Hematopoietic multipotent progenitor cell treated with erythropoietin and hydrocortisone succinate and interleukin-3 and kit ligand, for 8 days (in vitro differentiated cells): ENCODE measurements around the gene OR6B1.
"Not testable (repeated sequence)": the region's sequence is repeated elsewhere in the genome, so short reads cannot be mapped to it uniquely, and the experiment has no call there.

Source experiments
- DNase-seq: peaks from one replicate; pipeline ENCODE4 v3.0.0-alpha.2; 2015

The OR6B1 gene

DNA sequence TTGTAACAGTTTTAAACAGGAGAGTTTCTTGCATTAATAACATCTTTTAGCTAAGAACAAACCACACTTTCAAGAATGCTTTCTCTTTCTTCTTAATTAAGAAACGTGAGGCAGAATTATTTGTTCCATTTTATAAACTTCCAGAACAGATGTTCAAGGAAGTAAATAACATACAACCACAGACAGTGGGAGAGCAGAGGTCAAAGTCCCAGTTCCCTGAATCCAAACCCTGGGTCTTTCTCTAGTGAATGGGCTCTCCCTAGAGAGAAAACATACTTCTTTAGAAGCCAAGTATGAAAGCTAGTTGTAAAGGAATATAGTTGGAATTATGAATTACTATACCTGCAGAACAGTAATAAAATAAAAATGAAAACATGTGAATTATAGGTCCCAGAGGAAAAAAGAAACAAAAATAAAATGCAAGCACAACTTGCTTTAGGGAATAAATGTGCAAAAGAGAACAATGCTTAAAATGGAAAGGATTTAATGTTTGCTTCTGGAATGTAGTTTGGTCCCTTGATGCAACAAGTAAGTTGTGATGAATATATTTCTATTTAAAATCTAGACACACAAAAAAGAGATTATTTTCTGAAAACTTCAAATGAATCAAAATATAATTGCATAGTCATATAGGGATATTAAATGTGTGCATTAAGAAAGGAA, 6.0 kb downstream of the OR6B1 start:
- DNase-seq, result no peak

DNA sequence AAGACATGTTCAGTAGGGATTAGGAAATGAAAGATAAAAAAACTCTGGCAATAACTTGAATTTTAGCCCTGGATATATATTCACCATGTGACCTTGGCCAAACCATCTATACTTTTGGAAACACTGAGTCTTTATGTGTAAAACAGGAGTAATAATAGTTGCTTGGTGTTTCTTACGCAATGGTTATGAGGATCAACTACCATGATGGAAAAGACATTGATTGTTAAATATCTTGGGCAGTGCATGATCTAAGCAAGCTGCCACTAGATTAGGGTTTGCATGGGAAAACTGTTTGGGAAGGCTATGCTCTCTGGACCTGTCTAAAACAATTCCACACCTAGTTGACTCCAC, 6.5 kb downstream of the OR6B1 start:
- no peak for DNase-seq

DNA sequence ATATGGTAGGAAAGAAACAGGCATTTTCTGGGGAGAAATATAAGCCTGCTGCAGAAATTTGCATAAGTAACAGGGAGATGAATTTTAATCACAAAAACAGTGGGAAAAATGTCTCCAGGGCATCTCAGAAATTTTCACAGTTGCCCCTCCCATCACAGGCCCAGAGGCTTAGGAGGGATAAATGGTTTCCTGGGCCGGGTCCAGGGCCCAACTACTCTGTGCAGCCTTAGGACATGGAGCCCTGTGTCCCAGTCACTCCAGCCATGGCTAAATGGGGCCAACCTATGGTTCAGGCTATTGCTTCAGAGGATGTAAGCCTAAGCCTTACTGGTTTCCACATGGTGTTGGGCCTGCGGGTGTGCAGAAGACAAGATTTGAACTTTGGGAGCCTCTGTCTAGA, 9.2 kb downstream of the OR6B1 start:
- no peak for DNase-seq

DNA sequence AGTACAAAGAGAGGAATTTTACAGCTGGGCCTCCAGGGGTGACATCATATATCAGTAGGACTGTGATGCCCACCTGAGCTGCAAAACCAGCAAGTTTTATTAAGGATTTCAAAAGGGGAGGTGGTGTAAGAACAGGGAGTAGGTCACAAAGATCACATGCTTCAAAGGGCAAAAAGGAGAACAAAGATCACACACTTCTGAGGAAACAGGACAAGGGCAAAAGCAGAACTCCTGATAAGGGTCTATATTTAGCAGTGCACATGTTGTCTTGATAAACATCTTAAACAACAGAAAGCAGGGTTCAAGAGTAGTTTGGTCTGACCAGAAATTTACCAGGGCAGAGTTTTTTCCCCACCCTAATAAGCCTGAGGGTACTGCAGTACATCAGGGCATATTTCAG, 9.9 kb downstream of the OR6B1 start:
- peak; percentile 6 for DNase-seq

DNA sequence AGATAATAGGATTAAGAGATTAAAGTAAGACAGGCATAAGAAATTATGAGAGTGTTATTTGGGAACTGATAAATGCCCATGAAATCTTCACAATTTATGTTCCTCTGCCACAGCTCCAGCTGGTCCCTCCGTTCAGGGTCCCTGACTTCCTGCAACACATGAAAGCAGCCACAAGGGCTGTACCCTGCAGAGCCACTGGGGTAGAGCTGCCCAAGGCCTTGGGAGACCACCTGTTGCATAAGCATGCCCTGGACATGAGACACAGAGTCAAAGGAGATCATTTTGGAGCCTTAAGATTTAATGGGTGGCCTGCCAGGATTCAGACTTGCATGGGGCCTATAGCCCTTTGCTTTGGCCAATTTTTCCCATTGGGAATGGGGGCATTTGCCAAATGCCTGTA, 10.7 kb downstream of the OR6B1 start:
- DNase-seq, result not testable (repeated sequence)

DNA sequence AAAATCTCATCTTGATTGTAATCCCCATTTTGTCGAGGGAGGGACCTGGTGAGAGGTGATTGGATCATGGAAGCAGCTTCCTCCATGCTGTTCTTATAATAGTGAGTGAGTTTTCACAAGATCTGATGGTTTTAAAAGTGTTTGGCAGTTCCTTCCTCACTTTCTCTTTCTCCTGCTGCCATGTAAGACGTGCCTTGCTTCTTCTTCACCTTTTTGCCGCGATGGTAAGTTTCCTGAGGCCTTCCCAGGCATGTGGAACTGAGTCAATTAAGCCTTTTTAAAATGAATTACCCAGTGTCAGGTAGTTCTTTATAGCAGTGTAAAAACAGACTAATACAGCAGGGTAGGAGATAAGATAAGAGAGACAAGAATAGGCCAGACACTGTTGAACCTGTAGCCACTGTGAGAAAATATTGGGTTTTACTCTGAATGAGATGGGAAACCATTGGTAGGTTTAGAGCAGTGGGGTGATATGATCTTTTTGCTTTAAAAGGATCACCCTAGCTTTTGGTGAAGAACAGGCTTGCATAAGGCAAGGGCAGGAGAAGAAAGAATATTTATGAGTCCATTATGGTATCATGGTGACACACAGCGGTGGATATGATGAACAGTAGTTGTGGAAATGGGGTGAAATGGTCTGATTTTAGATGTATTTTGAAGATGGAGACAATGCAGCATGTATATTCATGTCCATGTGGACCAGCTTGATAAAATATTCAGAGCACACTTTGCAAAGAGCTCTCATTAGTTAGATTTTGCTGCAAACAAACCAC, 11.5 kb downstream of the OR6B1 start:
- DNase-seq, result no peak

DNA sequence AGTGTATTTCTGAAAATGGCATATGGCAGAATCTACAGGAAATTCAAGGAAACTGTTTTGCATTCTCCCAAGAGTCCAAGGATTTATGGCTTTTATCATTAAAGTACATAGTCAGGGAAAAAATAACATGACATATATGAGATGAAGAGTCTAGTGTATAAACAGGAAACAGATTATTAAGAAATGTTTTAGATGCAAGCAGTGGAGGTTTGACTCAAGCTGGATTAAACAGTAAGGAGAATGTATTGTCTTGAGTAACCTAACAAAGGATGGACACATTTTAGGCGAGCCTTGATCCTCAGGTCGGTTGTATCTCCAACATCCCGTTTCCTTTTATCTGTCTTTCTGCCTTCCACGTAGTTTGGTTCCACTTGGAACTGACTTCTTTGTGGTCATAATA, 17.9 kb downstream of the OR6B1 start:
- no peak for DNase-seq

DNA sequence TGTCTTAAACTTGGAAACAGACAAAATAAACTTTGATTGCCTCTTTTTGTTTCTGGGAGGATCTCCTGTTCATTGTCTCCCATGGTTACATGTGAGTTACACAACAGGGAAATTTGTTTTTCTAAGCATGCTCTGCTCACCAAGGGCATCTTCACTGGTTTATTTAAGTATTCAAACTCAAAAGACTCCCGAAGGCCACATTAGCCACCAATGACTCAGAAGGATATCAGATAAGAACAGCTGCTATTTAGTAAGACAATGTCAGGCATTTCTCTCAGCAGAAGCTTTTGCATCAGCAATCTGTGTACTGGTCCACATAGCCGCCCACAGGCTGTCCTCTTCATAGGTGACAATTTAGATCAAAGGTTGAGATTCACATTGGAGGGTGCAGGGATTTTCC, 19.3 kb downstream of the OR6B1 start:
- DNase-seq, result peak; percentile 12

DNA sequence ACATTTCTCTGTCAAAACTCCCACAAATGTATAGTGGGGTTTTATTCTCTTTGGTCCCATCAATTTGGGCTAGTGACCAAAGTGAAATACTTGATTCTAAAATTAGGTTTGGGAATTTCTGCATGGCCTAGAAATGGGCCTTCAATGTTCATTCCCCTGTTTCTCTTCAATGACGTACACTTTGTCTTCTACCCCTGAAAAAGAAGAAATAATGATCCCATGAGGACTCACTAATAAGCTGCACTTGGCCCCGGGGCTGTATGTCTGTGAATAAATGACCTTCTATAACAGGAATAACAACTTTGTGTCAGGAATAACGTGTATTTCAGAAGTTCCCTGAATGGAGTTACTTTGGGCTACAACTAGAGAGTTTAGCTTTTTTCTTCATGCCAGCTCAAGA, 20.2 kb downstream of the OR6B1 start:
- DNase-seq, result no peak

DNA sequence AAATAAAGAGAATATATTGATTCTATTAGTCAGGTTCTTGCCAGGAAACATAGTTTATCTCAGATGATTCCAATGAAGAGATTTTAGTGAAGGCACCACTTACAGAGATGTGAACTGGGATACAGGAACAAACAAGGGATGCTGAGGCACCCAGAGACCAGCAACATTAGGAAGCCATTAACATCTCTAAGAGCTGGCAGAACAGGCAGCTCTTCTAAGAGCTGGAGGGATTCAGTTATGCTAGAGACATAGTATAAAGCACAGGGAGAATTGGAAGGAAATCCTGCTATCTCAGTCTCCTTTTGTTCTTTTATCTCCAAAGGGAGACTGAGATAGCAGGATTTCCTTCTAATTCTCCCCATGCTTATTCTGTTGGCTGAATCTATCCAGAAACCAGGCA, 22.0 kb downstream of the OR6B1 start:
- no peak for DNase-seq

DNA sequence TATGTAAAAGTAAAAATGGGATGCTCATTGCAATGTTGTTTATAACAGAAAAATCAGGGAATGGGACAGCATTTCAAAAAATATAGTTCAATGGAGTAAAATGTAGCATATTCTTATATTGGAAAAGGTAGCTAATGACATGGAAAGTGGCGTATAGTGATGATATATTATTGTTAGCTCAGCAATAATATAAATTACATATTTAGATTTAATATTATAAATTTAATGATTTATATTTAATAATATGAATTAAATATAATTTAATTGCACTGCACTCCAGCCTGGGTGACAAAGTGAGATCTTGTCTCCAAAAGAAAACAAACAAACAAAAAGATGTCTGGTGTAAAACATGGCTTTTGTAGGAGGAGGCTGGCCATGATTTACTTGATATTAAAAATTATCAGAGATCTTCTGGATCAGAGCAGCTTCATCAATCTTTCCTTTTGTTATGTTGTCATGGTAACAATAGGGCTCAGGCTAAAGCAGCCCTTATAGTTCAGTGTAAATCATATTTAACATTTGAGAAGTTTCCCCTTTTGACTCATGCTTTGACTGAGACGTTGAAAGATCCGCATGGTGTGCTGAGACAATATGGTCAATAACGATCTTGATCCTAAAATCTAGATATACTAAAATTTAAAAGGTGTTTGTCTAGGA, 23.2 kb downstream of the OR6B1 start:
- DNase-seq, result no peak

DNA sequence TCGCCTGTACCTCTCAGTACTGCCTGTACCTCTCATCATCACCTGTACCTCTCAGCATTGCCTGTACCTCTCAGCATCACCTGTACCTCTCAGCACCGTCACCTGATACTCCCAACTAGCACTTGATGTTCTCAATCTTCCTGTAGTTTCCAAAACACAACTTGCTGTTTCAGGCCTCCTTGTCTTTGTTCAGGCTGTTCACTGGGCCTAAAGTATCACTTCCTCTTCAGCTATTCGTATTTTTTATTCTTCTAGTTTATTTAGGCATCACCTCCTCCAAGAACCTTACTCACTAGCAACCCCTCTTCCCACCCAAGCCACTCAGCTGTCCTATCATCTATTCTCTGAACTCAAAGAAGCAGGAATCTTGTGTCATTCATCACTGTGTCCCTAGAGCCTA, 24.1 kb downstream of the OR6B1 start:
- DNase-seq, result no peak

DNA sequence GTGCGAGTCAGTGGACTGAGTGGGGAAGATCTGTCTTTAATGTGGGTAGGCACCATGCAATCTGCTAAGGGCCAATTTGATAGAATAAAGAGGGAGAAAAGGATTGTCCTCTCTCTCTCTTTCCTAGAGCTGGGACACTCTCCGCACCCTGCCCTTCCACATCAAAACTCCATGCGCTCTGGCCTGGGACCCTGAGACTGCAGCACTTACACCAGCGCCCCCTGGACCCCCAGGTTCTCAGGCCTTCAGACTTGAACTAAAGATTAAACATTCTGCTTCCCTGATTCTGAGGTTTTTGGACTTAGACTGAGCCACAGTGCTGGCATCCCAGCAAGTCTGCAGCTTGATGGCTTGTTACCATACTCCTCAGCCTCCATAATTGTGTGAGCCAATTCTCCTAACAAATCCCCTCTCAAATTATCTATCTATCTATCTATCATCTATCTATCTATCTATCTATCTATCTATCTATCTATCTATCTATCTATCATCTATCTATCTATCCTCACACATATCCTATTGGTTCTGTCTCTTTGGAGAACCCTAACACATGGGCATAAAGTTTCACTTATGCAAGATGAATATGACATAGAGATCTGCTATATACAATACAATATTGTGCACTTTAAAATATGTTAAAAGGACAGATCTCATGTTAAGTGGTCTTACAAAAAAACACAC, 26.2 kb downstream of the OR6B1 start:
- no peak for DNase-seq

DNA sequence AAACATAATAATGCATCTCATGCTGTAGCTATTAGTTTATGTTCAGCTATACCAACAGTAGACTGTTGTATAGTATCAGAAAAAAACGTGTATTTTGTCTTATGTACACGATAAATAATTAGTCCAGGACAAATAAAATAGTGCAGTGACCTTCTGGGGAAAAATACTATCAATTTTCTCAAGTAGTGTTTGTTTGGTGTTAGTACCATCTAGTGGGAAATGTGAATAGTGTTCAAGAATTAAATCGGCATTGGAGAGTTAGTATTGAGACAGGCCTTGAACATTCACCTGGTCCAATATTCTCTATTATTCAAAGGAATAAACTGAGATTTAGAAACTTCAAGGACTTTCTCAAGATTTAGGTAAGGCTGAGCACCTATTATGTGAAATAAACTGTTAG, 26.9 kb downstream of the OR6B1 start:
- DNase-seq, result peak; percentile 40

DNA sequence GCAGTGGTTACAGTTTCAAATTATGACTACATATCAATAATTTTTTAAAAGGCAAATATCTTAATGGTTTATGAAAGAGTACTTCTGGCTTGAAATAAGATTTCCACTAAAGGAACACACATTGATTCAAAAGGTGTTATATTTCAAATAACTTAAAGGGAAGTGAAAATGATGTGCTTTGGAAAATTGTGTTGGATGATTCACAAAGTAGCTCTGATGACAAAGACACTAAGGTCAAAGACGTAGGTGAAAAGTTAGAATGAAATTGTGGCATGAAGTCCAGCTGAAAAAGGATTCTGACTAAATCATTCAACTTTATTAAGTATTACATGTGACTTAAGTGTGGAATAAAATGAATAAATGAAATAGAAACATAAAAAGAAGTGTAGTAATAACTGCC, 27.9 kb downstream of the OR6B1 start:
- DNase-seq, result no peak

DNA sequence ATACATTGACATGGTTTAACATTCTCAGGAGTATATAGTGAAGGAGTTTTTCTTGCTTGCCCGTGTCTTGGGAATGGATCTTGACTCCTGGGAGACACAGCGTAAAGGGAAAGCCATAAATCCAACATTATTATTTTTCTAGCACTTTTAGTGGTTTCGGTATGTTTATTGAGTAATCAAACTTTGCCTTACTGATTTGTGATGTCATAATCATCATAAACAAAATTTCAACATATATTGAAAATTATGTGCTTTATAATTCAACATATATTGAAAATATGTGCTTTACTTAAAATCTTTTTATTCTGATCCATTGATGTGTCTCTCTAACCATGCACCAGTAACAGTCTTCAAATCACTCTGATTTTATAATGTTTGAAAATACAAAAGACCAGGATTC, 28.4 kb downstream of the OR6B1 start:
- DNase-seq, result no peak

DNA sequence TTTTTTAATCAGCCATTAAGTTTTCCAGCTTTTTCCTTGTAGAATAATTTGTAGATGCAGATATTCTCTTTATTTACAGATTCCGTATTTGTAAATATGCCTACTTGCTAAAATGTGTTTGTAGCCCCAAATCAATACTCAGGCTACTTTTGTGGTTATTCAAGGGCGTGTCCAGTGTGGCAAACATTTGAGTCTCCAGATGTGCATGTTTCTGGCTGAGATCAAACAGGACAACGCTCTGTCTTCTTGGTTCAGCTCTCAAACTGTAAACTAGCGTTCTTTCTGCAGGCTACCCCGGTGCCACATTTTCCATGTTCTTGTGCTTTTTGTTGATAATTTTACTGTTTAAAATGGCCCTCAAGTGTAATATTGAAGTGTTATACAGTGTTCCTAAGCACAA, 32.4 kb downstream of the OR6B1 start:
- DNase-seq, result no peak

DNA sequence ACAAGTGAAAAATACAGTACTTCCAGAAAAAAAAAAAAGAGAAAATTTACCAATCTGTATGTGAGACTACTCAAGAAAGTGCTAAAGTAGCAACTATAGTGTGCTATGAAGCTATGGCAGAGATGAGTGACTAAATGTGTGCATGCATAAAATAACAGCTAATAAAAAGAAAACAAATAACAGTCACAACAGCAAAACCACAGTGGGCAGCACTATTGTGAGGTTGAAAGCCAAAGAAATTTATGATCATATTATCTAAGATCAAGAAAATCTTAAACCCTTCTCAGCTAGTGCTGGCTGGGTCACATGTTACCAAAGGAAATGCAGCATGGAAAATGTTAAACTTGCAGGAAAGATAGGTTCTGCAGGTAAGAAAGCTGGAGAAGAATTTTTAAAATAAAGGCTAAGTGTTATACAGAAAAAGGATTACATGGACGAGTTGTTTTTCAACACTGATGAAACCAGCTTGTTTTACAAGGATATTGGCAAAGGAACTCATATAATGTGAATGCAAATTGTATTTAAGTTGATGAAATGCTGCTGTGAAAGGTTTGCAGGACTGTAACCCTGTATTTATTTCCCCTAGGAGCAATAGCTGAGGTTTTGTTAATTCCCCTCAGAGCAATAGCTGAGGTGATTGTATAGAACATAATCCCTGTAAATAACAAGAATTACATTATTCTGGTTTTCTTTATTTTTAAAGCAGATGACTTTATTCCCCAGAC, 33.0 kb downstream of the OR6B1 start:
- no peak for DNase-seq

DNA sequence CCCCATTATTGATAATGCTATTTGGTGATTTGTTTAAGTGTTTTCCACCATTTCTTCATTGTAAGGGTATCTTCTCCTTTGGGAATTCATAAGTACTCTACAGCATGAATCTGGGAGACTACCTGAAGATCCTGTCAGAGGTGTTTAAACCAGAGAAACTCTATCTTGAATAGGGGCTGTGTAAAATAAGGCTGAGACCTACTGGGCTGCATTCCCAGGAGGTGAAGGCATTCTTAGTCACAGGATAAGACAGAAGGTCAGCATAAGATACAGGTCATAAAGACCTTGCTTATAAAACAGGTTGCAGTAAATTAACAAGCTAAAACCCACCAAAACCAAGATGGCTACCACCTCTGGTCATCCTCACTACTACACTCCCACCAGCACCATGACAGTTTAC, 35.3 kb downstream of the OR6B1 start:
- DNase-seq, result no peak

DNA sequence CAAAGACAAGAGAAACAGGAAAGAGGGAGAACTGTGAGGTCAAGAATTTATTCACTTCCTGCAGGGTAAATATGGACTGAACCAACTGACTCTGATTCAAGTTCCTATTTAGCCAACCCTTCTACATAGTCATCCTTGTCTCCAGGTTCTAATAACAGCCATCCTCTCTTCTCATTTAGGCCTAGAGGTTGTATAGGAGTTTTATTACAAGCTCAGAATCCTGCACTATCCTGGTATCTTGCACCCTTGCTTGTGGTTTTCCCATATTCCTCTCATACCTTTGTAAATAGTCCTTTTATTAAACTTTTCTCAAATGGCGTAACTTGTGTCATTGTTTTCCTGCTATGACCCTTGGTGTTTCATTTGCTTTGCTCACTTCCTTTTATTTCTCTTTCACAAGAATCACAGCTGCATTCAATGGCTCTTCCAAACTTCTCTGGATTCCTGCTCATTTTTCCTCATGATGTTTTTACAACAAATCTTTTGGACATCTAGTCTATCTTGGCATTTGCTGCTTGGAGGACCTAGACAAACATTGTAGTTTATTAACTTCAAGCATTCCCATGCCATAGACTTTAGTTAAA, 36.3 kb downstream of the OR6B1 start:
- no peak for DNase-seq

DNA sequence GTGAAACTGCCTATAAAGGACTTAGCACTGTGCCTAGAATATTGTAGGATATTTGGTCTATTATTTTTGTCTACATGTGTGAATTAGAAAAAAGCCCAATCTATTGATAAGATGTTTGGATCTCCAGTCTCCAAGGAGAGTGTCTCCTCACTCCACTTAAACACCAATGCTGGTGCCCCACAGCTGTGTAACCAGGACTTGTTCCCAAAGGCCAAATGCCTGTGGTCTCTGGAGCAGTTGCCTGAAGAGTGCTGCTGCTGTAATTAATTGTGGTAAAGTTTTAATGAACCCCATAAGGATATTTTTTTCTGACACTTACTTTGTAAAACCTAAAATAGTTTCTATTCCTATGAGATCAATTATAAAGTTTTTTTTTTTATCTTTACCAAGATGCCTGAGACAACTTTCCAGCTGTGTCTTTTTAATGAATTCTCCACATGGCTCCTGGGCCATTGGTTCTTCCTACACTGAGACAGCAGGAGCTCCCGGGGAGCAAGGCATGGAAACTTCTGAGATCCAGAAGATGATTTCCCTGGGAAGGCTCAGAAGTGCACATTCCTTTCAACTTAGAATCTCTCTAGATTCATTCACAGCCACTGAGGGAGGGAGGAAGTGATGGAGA, 37.4 kb downstream of the OR6B1 start:
- DNase-seq, result no peak

DNA sequence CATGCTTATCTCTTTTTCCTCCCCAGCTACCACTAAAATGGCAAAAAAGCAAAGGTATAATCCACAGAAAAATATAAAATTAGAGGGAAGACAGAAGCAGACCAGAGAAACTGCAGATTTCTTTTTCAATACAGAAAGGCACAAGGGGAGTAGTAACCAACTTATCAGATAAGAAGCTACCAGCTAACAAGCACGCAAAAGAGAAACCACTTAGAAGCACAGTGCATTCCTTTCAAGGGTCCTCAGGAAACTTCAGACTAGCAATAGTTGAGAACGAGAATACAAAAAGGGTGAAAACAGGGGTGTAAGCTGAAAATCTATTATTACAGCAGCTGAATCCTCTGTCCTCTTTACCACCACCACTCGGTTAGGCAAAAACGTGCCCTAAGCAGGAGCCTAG, 38.8 kb downstream of the OR6B1 start:
- DNase-seq, result no peak
